ENCODE results near the gene PRRX2. TPM values are rescaled to one million over a fixed set of nuclear protein-coding genes. Genes with fewer than 3 reads are reported as not detected.

The PRRX2 gene
- total and polyA plus RNA-seq, 2 of the 4 experiments (the other 2 are of a cell fraction), result 12.7 to 35.5 TPM

- TF ChIP-seq BHLHE40 (IDR thresholded peaks at IDR 0.05; ENCODE audit: low read depth, low read length), result no peak
- TF ChIP-seq RAD21 (IDR thresholded peaks at IDR 0.05; ENCODE audit: low read length), result no peak
- no peak for TF ChIP-seq POLR2A (IDR thresholded peaks at IDR 0.05; ENCODE audit: low read depth, low read length)
- no peak for TF ChIP-seq MAZ (IDR thresholded peaks at IDR 0.05; ENCODE audit: borderline replicate concordance, low read depth, low read length)
- no peak for TF ChIP-seq NFE2L2 (IDR thresholded peaks at IDR 0.05; ENCODE audit: low read depth, low read length)
- TF ChIP-seq CHD1 (IDR thresholded peaks at IDR 0.05; ENCODE audit: low read depth, low read length), result no peak
- no peak for TF ChIP-seq MAFK (IDR thresholded peaks at IDR 0.05; ENCODE audit: low read depth, low read length)
These were observed 67.6 kb downstream of the PRRX2 start (continued) for GRCh38 chr9:129732946-129733631.

GRCh38 chr9:129733632-129733953 is 68.1 kb downstream of the PRRX2 start:
- H3K23ac ChIP-seq (ENCODE audit: low read depth, low read length), result no peak overlapping the region
- ATAC-seq (ENCODE audit: low read depth), result no peak
- H3K9ac ChIP-seq (ENCODE audit: low read depth, low read length), result no peak overlapping the region
- H2BK120ac ChIP-seq (ENCODE audit: low read depth, low read length), result no peak overlapping the region
- H3K14ac ChIP-seq (replicated peaks; ENCODE audit: low read depth, low read length), result no peak overlapping the region
- H4K8ac ChIP-seq (ENCODE audit: low read depth in 2 of 2, low read length in 2 of 2), result no peak overlapping the region
- POLR2A ChIA-PET (ENCODE audit: unreplicated experiment), result no interaction called here
- H3K27ac ChIP-seq (ENCODE audit: insufficient read depth, low read length), result no peak overlapping the region
- H3K4me2 ChIP-seq (ENCODE audit: low read depth, low read length), result no peak overlapping the region
- H3K36me3 ChIP-seq (ENCODE audit: control insufficient read depth, insufficient read depth, low read length), result 0 out of 2 replicates have a peak, but pooled peaks cover 1% of the 10 kb centered on the region
- H4K91ac ChIP-seq (ENCODE audit: insufficient read depth, low read depth, low read length), result no peak overlapping the region
- no peak overlapping the region for H2AK9ac ChIP-seq (replicated peaks; ENCODE audit: low read depth, low read length, poor library complexity)
- no peaks in the 10 kb centered on the region for H3K79me1 ChIP-seq (ENCODE audit: low read depth in 1 of 2, low read length in 2 of 2)
- CTCF ChIA-PET, result no interaction called here
- no peak overlapping the region for H2BK15ac ChIP-seq (ENCODE audit: low read depth, low read length)
- peak overlapping the region; percentile 50; the same call in 1 of the 2 replicates for H2AK5ac ChIP-seq (ENCODE audit: low read depth, low read length)
- no peak overlapping the region for H3K18ac ChIP-seq (ENCODE audit: low read depth, low read length)
- no peak overlapping the region for H3K56ac ChIP-seq (ENCODE audit: extremely low read depth, insufficient read depth, low read length)
- no peak overlapping the region for H2AFZ ChIP-seq (replicated peaks; ENCODE audit: low read length, poor library complexity)
- H4K5ac ChIP-seq (ENCODE audit: low read depth, low read length), result no peak overlapping the region
- no peak overlapping the region for H3K4me3 ChIP-seq (ENCODE audit: insufficient read depth, low read depth, low read length)
- no peak overlapping the region; the same call in 1 of the 2 replicates for H3K4ac ChIP-seq (ENCODE audit: low read depth, low read length)
- H2BK20ac ChIP-seq (ENCODE audit: low read depth, low read length), result no peak overlapping the region
- TF ChIP-seq MAZ (IDR thresholded peaks at IDR 0.05; ENCODE audit: borderline replicate concordance, low read depth, low read length) (no peak), MXI1 (IDR thresholded peaks at IDR 0.05; ENCODE audit: borderline replicate concordance, low read depth, low read length) (no peak), CTCF (conservative IDR thresholded peaks at IDR 0.05; ENCODE audit: low read depth, low read length) (no peak), BHLHE40 (IDR thresholded peaks at IDR 0.05; ENCODE audit: low read depth, low read length) (no peak), NFE2L2 (IDR thresholded peaks at IDR 0.05; ENCODE audit: low read depth, low read length) (no peak), CHD1 (IDR thresholded peaks at IDR 0.05; ENCODE audit: low read depth, low read length) (no peak), MAFK (IDR thresholded peaks at IDR 0.05; ENCODE audit: low read depth, low read length) (no peak), RCOR1 (IDR thresholded peaks at IDR 0.05; ENCODE audit: insufficient replicate concordance, low read length) (no peak), USF2 (IDR thresholded peaks at IDR 0.05; ENCODE audit: low read depth, low read length) (no peak)
- H3K27me3 ChIP-seq (ENCODE audit: control insufficient read depth, insufficient read depth, low read length), result no peaks in the 10 kb centered on the region; the same call in 1 of the 2 replicates
- H3K9me3 ChIP-seq (ENCODE audit: control insufficient read depth, insufficient read depth, low read length), result no peaks in the 10 kb centered on the region
- DNase-seq, result no peak
- intact Hi-C loops (cut with micrococcal nuclease) (no loop called here), in situ Hi-C loops (cut with MboI; ENCODE audit: low sequenced_read_pairs) (no loop called here), dilution Hi-C loops (cut with HindIII; ENCODE audit: low sequenced_read_pairs, unreplicated experiment) (no loop called here)
- H2BK5ac ChIP-seq (ENCODE audit: low read depth, low read length, poor library complexity, severe bottlenecking), result no peak overlapping the region
- BruUV-seq (replicated peaks), result no TSS peak
- H3K9me1 ChIP-seq (ENCODE audit: insufficient read depth, low read length), result peaks cover 4% of the 10 kb centered on the region; the same call in 1 of the 2 replicates
- WGBS, 2 experiments (ENCODE audit: extremely low coverage in 2 of 2, insufficient read length in 1 of 2), result no CpG with 5 or more reads among the region's 2 CpGs
- no peaks in the 10 kb centered on the region for H4K20me1 ChIP-seq (ENCODE audit: insufficient read depth, low read length)
- peaks cover 3% of the 10 kb centered on the region for H3K4me1 ChIP-seq (ENCODE audit: control insufficient read depth, insufficient read depth, low read length)

All from IMR-90 (cell line).